Panc1 (cell line): ENCODE measurements around the gene RNGTT.

ENCODE experiments used
- CTCF ChIP-seq: fragments of 450-650 bp; IDR thresholded peaks from 2 replicates; pipeline ENCODE4 v1.5.1; 2017; ENCODE audit warnings: mild to moderate bottlenecking
- POLR2AphosphoS5 ChIP-seq: IDR thresholded peaks from 2 replicates; pipeline ENCODE4 v1.6.1; 2012; ENCODE audit warnings: mild to moderate bottlenecking, low read depth, low read length, moderate library complexity
- REST ChIP-seq, 2 experiments: IDR thresholded peaks; 2 replicates each; pipeline ENCODE4 v1.6.1; 2011 to 2012; ENCODE audit warnings: low read depth in 2 of 2, control low read depth in 1 of 2, low read length in 1 of 2, mild to moderate bottlenecking in 1 of 2, moderate library complexity in 1 of 2; ENCODE audit not compliant: insufficient read depth in 1 of 2
- TCF7L2 ChIP-seq: IDR thresholded peaks from 2 replicates; pipeline ENCODE4 v1.6.1; 2011; ENCODE audit warnings: mild to moderate bottlenecking, low read depth, low read length, inconsistent platforms

GRCh38 chr6:88585276-88585692 lies 378.1 kb downstream of the RNGTT start:
- TF ChIP-seq CTCF, result no peak
- TF ChIP-seq REST (IDR thresholded peaks at IDR 0.05; ENCODE audit: insufficient read depth in 1 of 2, low read depth in 2 of 2, low read length in 1 of 2), result no peak
- TF ChIP-seq POLR2AphosphoS5, result no peak
- no peak for TF ChIP-seq TCF7L2
